Stimulated activated CD8-positive, alpha-beta memory T cell treated with anti-CD3 and anti-CD28 coated beads, Interleukin-4, amount 100 ng/mL, for 48 hours (primary cell): ENCODE measurements around the gene DDR2.

Experiments
- DNase-seq: peaks from one replicate; pipeline ENCODE4 v3.0.0-alpha.2; 2020

Gene DDR2

DNA sequence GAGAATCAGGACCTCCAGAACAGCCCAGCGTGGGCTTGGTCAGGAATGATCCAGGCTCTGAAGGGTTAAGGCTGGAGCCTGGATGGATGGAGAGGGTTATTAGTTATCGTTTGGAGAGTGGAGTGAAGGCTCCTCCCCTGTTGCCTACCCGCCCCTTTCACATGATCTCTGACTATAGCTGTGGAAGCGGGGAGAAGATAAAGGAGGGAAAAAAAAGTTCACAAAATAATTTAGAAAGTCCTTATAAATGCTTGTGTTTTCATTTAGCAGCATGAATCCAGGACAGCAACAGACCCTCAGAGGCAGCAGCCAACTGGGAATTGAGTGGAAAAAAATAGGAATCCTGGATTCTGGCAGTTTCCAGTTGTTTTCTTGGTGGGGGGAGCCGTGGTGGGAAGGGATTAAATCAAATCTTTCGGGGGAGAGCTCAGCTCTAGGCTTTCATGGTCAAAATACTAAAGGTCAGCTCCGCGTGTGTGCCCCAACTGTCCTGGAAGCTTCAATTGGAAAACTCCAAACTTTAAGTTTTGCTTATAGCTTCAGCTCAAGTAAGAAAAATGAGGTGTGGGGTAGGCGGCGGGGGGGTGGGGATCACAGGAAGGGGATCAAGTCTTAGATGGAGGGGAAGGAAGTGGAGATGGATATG, 595 bp upstream of the DDR2 start:
- DNase-seq, result no peak

DNA sequence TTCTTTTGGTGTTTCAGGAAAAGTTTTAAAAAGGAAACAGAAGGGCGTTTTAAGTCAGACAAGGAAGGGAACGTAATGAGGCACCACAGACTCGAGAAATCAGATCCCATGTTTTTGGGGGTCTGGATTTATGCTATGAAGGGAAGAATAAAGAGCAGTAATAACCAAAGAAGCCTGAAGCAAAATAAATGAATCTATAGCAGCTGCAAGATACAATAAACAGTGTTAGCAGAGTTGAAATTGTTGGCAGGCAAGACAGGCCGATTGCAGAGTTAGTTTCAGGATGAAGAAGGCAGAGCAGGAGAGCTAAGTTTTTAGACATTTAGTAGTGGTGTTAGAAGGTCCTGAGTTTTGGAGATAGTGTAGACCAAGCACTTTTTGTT, 425 bp downstream of the DDR2 start:
- DNase-seq, result no peak

- DNase-seq, result no peak
Measured at GRCh38 chr1:162633081-162633762, 958 bp downstream of the DDR2 start.

DNA sequence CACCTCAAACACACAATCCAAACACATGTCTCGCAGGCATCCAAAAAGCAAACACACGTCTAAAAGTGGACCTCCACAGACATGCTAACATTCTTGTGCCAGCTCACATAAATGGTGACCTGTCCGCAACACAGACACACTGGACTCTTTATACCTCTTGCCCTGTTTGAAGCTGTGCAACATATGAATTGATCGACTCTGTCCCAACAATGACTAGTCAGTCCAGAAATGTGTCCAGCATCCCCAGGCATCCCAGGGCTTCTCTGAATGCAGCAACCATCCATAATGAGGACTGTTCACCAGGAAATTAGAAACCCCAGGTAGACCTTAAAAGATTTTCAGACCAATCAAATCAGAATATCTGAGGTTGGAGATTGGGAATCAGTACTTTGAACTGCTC, 3.2 kb downstream of the DDR2 start:
- DNase-seq, result no peak

DNA sequence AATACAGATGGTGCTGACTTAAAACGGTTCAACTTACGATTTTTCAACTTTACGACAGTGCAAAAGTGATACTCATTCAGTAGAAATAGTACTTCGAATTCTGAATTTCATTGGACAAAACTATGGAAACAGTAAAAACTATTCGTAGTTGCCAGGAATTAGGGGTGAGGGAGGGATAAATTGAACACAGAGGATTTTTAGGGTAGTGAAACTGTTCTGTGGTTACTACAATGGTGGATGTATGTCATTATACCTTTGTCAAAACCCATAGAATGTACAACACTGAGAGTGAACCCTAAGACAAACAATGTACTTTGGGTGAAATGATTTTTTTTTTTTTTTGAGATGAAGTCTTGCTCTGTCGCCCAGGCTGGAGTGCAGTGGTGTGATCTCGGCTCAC, 7.5 kb downstream of the DDR2 start:
- no peak for DNase-seq

DNA sequence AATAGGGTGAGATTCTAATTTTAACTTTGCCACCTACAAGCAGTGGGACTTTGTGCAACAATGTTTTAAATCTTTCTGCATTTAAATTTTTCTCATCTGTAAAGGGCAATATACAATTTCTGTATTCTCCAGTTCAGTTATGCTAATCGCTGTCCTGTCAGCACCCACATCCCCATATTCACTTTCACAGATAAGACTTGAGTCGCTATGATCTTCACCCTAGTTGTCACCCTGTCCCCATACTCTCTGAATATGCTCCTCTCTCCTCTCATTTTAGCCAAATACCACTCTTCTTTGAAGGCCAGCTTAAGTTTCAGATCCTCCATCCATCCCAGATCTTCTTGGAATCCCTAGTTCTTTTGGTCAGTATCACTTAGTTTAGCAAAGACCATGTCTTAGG, 8.8 kb downstream of the DDR2 start:
- no peak for DNase-seq

DNA sequence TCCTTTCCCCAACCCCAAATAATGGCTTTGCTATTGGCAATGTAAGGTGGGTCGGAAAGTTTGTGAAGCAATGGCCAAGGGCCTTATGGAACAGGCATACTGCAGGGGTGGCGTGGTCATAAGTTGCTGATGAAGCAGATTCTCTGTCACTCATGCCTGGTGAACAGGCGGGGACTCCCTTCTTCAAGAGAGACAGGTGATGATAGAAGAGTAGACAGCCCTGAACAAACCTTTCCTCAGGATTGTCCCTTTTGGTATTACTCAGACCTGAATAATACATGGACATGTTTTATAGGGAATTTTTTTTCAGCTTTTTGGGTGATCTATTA, 12.7 kb downstream of the DDR2 start:
- DNase-seq, result no peak

- no peak for DNase-seq
Measured at GRCh38 chr1:162645666-162646065, 13.4 kb downstream of the DDR2 start.

GRCh38 chr1:162649583-162649982, 17.3 kb downstream of the DDR2 start:
- no peak for DNase-seq

- no peak for DNase-seq
Measured at GRCh38 chr1:162654915-162655620, 22.8 kb downstream of the DDR2 start.

DNA sequence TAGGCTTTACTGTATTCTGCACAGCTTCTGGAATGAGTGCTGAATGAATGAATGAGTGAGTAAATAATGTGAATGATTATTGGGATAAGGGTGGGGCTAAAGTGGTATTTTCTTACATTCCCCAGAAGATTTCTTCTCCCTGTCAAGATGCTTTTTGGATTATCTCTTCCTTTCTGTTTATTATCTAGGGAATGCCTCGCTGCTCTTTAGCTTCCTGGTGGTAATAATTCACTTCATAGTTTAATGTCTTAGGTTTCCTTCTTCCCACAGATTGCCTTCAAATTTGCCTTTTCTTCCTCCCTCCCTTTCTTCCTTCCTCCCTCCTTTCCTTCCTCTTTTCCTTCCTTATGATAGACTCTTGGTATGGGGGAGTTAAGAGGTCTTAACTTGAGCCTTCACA, 24.0 kb downstream of the DDR2 start:
- DNase-seq, result no peak

DNA sequence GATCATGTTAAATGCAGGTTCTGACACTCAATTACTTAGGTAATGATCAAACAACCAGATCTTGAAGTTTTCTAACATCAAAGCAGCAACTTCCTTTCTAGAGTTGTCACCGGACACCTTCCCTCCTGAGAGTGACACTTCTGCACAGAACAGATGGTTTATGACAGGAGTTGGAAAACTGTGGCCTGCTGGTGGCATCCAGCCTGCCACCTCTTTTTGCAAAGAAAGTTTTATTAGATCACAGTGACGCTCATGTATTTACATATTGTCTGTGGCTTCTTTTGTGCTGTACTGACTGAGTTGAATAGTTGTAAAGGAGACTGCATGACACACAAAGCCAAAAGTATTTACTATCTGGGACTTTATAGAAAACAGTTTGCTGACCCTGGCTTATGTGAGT, 28.3 kb downstream of the DDR2 start:
- DNase-seq, result no peak

- no peak for DNase-seq
Measured at GRCh38 chr1:162661336-162661735, 29.1 kb downstream of the DDR2 start.

DNA sequence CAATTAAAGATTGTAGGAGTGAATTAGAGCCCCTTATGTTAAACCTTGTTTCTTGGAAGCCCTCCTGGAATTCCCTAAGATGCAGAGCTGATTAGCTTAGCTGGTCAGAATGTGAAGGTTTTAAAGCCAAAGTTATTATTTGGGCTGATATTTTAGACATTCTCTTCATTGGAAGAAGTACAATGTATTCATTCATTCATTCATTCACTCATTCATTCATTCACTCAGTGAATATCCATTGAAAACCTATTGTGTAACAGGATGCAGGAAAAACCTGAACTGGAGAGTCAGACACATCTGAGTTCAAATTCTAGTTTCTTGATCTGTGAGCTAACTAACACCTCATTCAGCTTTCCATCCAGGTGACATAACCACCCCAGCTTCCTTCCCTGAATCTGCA, 29.7 kb downstream of the DDR2 start:
- DNase-seq, result no peak

DNA sequence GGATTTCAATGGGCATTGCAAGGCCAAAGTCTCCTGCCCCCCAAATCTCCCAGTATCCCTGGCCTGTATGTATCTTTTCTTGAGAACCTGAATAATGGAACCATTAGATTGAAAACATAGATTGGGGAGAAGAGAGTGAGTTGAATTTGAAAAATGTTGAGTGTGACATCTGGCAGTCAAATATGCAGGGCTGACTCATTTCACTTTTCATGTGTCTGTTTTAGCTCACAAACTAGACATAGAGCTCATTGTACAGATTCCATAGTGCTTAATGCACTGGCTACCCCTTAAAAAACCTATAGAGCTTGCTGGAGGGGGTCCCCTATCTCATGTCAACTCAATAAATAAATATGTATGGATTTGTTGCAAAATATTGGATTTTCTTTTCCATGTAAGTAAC, 30.8 kb downstream of the DDR2 start:
- DNase-seq, result no peak

GRCh38 chr1:162663589-162664106, 31.4 kb downstream of the DDR2 start:
- DNase-seq, result no peak

- DNase-seq, result no peak
Measured at GRCh38 chr1:162666006-162666645, 33.9 kb downstream of the DDR2 start.

DNA sequence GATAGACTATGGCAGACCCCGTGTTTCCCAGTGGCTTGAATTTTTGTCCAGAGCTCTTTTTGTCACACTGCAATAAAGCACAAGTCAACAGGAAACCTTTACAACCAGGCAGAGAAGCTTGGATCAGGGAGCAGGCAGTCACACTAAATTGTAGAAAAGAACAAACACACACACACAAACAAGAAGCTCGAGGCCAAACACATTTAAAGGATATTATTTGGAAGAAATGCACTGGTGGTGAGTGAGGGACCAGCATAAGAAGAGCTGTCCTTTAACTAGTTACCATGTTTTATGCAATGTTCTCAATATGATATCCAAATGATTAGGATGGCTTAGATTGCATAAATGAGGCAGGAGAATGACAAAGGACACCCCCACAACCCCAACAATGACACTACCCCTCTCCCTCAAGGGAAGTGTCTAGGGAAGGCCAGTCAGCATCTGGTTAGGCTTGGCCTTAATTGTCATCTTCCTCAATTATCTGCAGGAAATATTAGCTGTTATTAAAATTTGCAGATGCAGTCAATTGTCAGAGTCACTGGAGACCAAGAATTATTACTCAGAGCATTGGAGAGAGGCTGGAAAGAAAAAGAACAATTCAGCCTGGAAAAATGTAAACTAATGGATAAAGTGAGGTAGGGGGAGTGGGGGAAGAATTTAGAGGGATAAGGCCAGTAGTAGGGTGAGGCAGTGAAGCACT, 35.3 kb downstream of the DDR2 start:
- no peak for DNase-seq

- no peak for DNase-seq
Measured at GRCh38 chr1:162670928-162671663, 38.8 kb downstream of the DDR2 start.

DNA sequence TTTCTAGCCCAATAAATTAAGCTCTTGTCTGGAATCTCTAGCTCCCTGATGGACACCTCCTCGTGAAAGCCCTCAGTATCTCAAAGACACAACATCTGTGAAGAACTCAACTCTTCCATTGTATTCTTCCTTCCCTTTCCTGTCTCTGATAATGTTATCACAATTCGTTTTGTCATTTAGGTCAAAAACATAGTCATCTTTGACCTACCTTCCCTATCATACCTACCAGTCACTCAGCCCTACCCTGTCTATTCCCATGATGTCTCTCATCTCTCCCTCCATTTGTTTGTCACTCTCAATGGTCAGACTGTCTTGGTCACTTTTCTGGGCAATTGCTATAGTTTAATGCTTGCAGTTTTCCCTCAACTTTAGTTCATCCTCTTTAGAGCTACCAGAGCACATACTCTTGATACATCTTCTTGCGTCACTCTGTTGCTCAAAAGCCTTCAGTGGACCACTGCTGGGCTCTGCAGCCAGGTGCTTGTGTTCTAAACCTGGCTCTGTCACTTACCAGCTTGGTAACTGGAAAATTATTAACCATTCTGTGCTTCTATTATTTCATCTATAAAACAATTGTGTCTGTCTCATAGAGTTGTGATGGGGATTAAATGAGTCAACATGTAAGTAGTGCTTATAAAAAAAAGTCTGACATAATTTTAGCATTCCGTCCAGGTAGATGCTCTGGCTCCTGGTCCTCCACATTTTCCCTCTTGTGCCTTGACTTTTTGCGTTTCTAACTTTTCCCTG, 39.6 kb downstream of the DDR2 start:
- no peak for DNase-seq

- DNase-seq, result no peak
Measured at GRCh38 chr1:162672622-162673260, 40.5 kb downstream of the DDR2 start.
